Measurements from ENCODE around the gene RAB10.

- TF ChIP-seq CTCF (IDR thresholded peaks at IDR 0.05), result peak in 4 of 6 experiments; percentile 7 to 63 (median 40)
- TF ChIP-seq EP300 (IDR thresholded peaks at IDR 0.05), result peak in 1 of 4 donors; percentile 71
Measured at GRCh38 chr2:26033818-26034636, at the start of gene RAB10.

Measured in upper lobe of left lung (tissue), 4 donors.